ENCODE results near the gene ROR2.
A peak's percentile ranks its signal among the peaks of the same experiment; 100 is the strongest.
"Not testable (repeated sequence)": the region's sequence is repeated elsewhere in the genome, so short reads cannot be mapped to it uniquely, and the experiment has no call there.

ROR2 gene

GRCh38 chr9:91546574-91546973, 403.5 kb downstream of the ROR2 start:
- DNase-seq, result no peak

GRCh38 chr9:91541734-91542133, 408.3 kb downstream of the ROR2 start:
- no peak for DNase-seq

- DNase-seq, result not testable (repeated sequence)
Measured at GRCh38 chr9:91540506-91540905, 409.5 kb downstream of the ROR2 start.

- no peak for DNase-seq
Measured at GRCh38 chr9:91536211-91536691, 413.8 kb downstream of the ROR2 start.

GRCh38 chr9:91534374-91534773, 415.7 kb downstream of the ROR2 start:
- no peak for DNase-seq

- DNase-seq, result no peak
Measured at GRCh38 chr9:91533382-91533781, 416.6 kb downstream of the ROR2 start.

- DNase-seq, result no peak
Measured at GRCh38 chr9:91532325-91532724, 417.7 kb downstream of the ROR2 start.

GRCh38 chr9:91530829-91531228, 419.2 kb downstream of the ROR2 start:
- DNase-seq, result no peak

- no peak for DNase-seq
Measured at GRCh38 chr9:91522481-91522880, 427.5 kb downstream of the ROR2 start.

GRCh38 chr9:91519520-91520277, 430.3 kb downstream of the ROR2 start:
- DNase-seq, result no peak

- DNase-seq, result no peak
Measured at GRCh38 chr9:91518462-91518861, 431.6 kb downstream of the ROR2 start.

- DNase-seq, result no peak
Measured at GRCh38 chr9:91517801-91518200, 432.2 kb downstream of the ROR2 start.

GRCh38 chr9:91517332-91517731, 432.7 kb downstream of the ROR2 start:
- not testable (repeated sequence) for DNase-seq

- no peak for DNase-seq
Measured at GRCh38 chr9:91516777-91517176, 433.3 kb downstream of the ROR2 start.

- DNase-seq, result no peak
Measured at GRCh38 chr9:91516081-91516480, 433.9 kb downstream of the ROR2 start.

- peak; percentile 34 for DNase-seq
Measured at GRCh38 chr9:91515074-91515687, 434.8 kb downstream of the ROR2 start.

Measured in retina (tissue), 1 donor.